ENCODE results near the gene C12orf57. TPM values are rescaled to one million over a fixed set of nuclear protein-coding genes. Genes with fewer than 3 reads are reported as not detected.

C12orf57 gene
- total RNA-seq, 1 experiment from 2014 or later, result 112 TPM

- no peak for DNase-seq (ENCODE audit: low spot score)
Observed at GRCh38 chr12:6917491-6918231, 26.2 kb upstream of the C12orf57 start.

- DNase-seq (ENCODE audit: low spot score), result no peak
Observed at GRCh38 chr12:6919588-6919987, 24.2 kb upstream of the C12orf57 start.

GRCh38 chr12:6921539-6921938, 22.3 kb upstream of the C12orf57 start:
- no peak for DNase-seq (ENCODE audit: low spot score)

GRCh38 chr12:6921996-6922946, 21.6 kb upstream of the C12orf57 start:
- DNase-seq (ENCODE audit: low spot score), result no peak

- no peak for DNase-seq (ENCODE audit: low spot score)
Observed at GRCh38 chr12:6923003-6923732, 20.7 kb upstream of the C12orf57 start.

GRCh38 chr12:6923851-6924250, 20.0 kb upstream of the C12orf57 start:
- DNase-seq (ENCODE audit: low spot score), result no peak

- no peak for DNase-seq (ENCODE audit: low spot score)
Observed at GRCh38 chr12:6925239-6925539, 18.6 kb upstream of the C12orf57 start.

GRCh38 chr12:6925540-6926279, 18.1 kb upstream of the C12orf57 start:
- DNase-seq (ENCODE audit: low spot score), result peak; percentile 88

- peak; percentile 51 for DNase-seq (ENCODE audit: low spot score)
Observed at GRCh38 chr12:6927379-6928021, 16.3 kb upstream of the C12orf57 start, which contains the start of gene ATN1. Gene ATN1 (plus strand): TSS chr12:6927959. CDS start chr12:6934002, 6,043 bp downstream.

GRCh38 chr12:6928022-6928702, 15.7 kb upstream of the C12orf57 start:
- no peak for DNase-seq (ENCODE audit: low spot score)

GRCh38 chr12:6928703-6929407, 15.0 kb upstream of the C12orf57 start:
- DNase-seq (ENCODE audit: low spot score), result peak; percentile 24

- DNase-seq (ENCODE audit: low spot score), result no peak
Observed at GRCh38 chr12:6929466-6930452, 14.1 kb upstream of the C12orf57 start.

- no peak for DNase-seq (ENCODE audit: low spot score)
Observed at GRCh38 chr12:6932766-6933165, 11.1 kb upstream of the C12orf57 start.

- no peak for DNase-seq (ENCODE audit: low spot score)
Observed at GRCh38 chr12:6934110-6934509, 9.7 kb upstream of the C12orf57 start.

GRCh38 chr12:6935371-6936193, 8.2 kb upstream of the C12orf57 start:
- DNase-seq (ENCODE audit: low spot score), result no peak

GRCh38 chr12:6936194-6936635, 7.6 kb upstream of the C12orf57 start:
- no peak for DNase-seq (ENCODE audit: low spot score)

Data from HT-29 (cell line).